Astrocyte (in vitro differentiated cells and primary cell): Measurements from ENCODE around the gene LRRC7. TPM values are rescaled to one million over a fixed set of nuclear protein-coding genes. Genes with fewer than 3 reads are reported as not detected.

Experiments
- DNase-seq: peaks from one replicate; pipeline ENCODE4 v3.0.0-alpha.2; 2010; ENCODE audit warnings: low read depth
- FAIRE-seq: peaks from 2 replicates; lab custom pipeline; 2011; peaks lifted over from hg19 to GRCh38; lab: Jason Lieb, UNC
- H2AFZ ChIP-seq: 2 replicates; pipeline ENCODE4 v1.6.0; 2012; ENCODE audit warnings: low read depth, low read length, inconsistent platforms
- H3K27ac ChIP-seq: 2 replicates; pipeline ENCODE4 v1.5.1; 2011; ENCODE audit warnings: low read depth, low read length, inconsistent platforms
- H3K27me3 ChIP-seq: 2 replicates; pipeline ENCODE4 v1.6.0; 2011; ENCODE audit warnings: low read length, inconsistent platforms; ENCODE audit not compliant: insufficient read depth
- H3K36me3 ChIP-seq: 2 replicates; pipeline ENCODE4 v1.5.1; 2011; ENCODE audit warnings: low read length, inconsistent platforms; ENCODE audit not compliant: insufficient read depth
- H3K4me1 ChIP-seq: 2 replicates; pipeline ENCODE4 v1.5.1; 2011; ENCODE audit warnings: low read length, inconsistent platforms; ENCODE audit not compliant: insufficient read depth
- H3K4me2 ChIP-seq: 2 replicates; pipeline ENCODE4 v1.6.0; 2012; ENCODE audit warnings: low read length, inconsistent platforms
- H3K4me3 ChIP-seq: 2 replicates; pipeline ENCODE4 v1.5.1; 2011; ENCODE audit warnings: low read depth, mild to moderate bottlenecking, low read length, inconsistent platforms; ENCODE audit not compliant: insufficient read depth
- H3K79me2 ChIP-seq: 2 replicates; pipeline ENCODE4 v1.6.0; 2012; ENCODE audit warnings: mild to moderate bottlenecking, low read length, inconsistent platforms; ENCODE audit not compliant: insufficient read depth
- H3K9ac ChIP-seq: 2 replicates; pipeline ENCODE4 v1.6.0; 2012; ENCODE audit warnings: mild to moderate bottlenecking, low read length, inconsistent platforms
- H3K9me3 ChIP-seq: 2 replicates; pipeline ENCODE4 v1.5.1; 2012; ENCODE audit warnings: low read depth, mild to moderate bottlenecking, low read length, inconsistent platforms; ENCODE audit not compliant: insufficient read depth
- H4K20me1 ChIP-seq: 2 replicates; pipeline ENCODE4 v1.6.0; 2012; ENCODE audit warnings: low read length, inconsistent platforms; ENCODE audit not compliant: insufficient read depth
- H3K27ac Mint-ChIP-seq: one replicate; pipeline ENCODE4 v1.8.0; 2021; ENCODE audit warnings: mild to moderate bottlenecking, mixed read lengths; ENCODE audit not compliant: unreplicated experiment
- H3K27me3 Mint-ChIP-seq: one replicate; pipeline ENCODE4 v1.8.0; 2021; ENCODE audit warnings: low read depth, mixed read lengths; ENCODE audit not compliant: unreplicated experiment
- H3K36me3 Mint-ChIP-seq: one replicate; pipeline ENCODE4 v1.8.0; 2021; ENCODE audit warnings: low read depth, mixed read lengths; ENCODE audit not compliant: unreplicated experiment
- H3K4me1 Mint-ChIP-seq: one replicate; pipeline ENCODE4 v1.8.0; 2021; ENCODE audit warnings: low read depth, mixed read lengths; ENCODE audit not compliant: unreplicated experiment
- H3K4me3 Mint-ChIP-seq: one replicate; pipeline ENCODE4 v1.8.0; 2021; ENCODE audit warnings: mild to moderate bottlenecking, moderate library complexity, mixed read lengths; ENCODE audit not compliant: unreplicated experiment
- H3K9me3 Mint-ChIP-seq: one replicate; pipeline ENCODE4 v1.8.0; 2021; ENCODE audit warnings: mild to moderate bottlenecking, mixed read lengths; ENCODE audit not compliant: unreplicated experiment
- CTCF ChIP-seq: IDR thresholded peaks from 2 replicates; pipeline ENCODE4 v1.5.1; 2011; ENCODE audit warnings: low read depth, mild to moderate bottlenecking, inconsistent platforms, low read length, moderate library complexity; ENCODE audit not compliant: insufficient read depth
- EZH2 ChIP-seq: IDR thresholded peaks from 2 replicates; pipeline ENCODE4 v1.6.1; 2012; ENCODE audit warnings: mild to moderate bottlenecking, low read length, inconsistent platforms; ENCODE audit not compliant: insufficient read depth
- total RNA-seq: library from RNA; stranded (reverse); gene quantifications from 2 replicates; pipeline ENCODE4 v1.2.1, GENCODE V29; 2021

Gene LRRC7
- total RNA-seq, 1 donor from 2014 or later: 0.27 TPM

GRCh38 chr1:70090141-70090540, 522.4 kb downstream of the LRRC7 start:
- no peak for FAIRE-seq
- H3K36me3 ChIP-seq: no peaks in the 10 kb centered on the region
- Mint-ChIP-seq H3K27me3 (no peaks in the 10 kb centered on the region), H3K4me3 (peak overlapping the region; percentile 30), H3K9me3 (no peaks in the 10 kb centered on the region), H3K36me3 (no peaks in the 10 kb centered on the region), H3K4me1 (peaks cover 43% of the 10 kb centered on the region), H3K27ac (peak overlapping the region; percentile 98)
- no peak overlapping the region for H2AFZ ChIP-seq
- H3K4me1 ChIP-seq: peaks cover 9% of the 10 kb centered on the region
- no peaks in the 10 kb centered on the region for H4K20me1 ChIP-seq
- H3K27me3 ChIP-seq: no peaks in the 10 kb centered on the region
- peak; percentile 0 for DNase-seq
- no peak overlapping the region for H3K4me3 ChIP-seq
- no peak overlapping the region for H3K9ac ChIP-seq
- peak overlapping the region; percentile 74 for H3K4me2 ChIP-seq
- peak overlapping the region; percentile 56 for H3K27ac ChIP-seq
- TF ChIP-seq EZH2 (no peak), CTCF (no peak)
- no peaks in the 10 kb centered on the region for H3K9me3 ChIP-seq
- no peaks in the 10 kb centered on the region for H3K79me2 ChIP-seq

GRCh38 chr1:70090875-70091274, 523.2 kb downstream of the LRRC7 start:
- Histone ChIP-seq H3K4me2 (peak overlapping the region; percentile 74), H3K9ac (no peak overlapping the region), H3K79me2 (no peaks in the 10 kb centered on the region), H3K9me3 (no peaks in the 10 kb centered on the region), H4K20me1 (no peaks in the 10 kb centered on the region), H3K4me3 (no peak overlapping the region), H3K27me3 (no peaks in the 10 kb centered on the region), H2AFZ (peak overlapping the region; percentile 59), H3K27ac (peak overlapping the region; percentile 56), H3K36me3 (no peaks in the 10 kb centered on the region), H3K4me1 (peaks cover 9% of the 10 kb centered on the region)
- Mint-ChIP-seq H3K4me3 (peak overlapping the region; percentile 30), H3K9me3 (no peaks in the 10 kb centered on the region), H3K36me3 (no peaks in the 10 kb centered on the region), H3K4me1 (peaks cover 43% of the 10 kb centered on the region), H3K27me3 (no peaks in the 10 kb centered on the region), H3K27ac (peak overlapping the region; percentile 98)
- no peak for FAIRE-seq
- peak; percentile 59 for DNase-seq
- no peak for TF ChIP-seq CTCF
- TF ChIP-seq EZH2: no peak

- Histone ChIP-seq H3K27me3 (no peaks in the 10 kb centered on the region), H3K27ac (no peak overlapping the region), H3K4me3 (no peak overlapping the region), H3K4me1 (peaks cover 9% of the 10 kb centered on the region), H3K9me3 (no peaks in the 10 kb centered on the region), H3K36me3 (no peaks in the 10 kb centered on the region), H2AFZ (no peak overlapping the region), H4K20me1 (no peaks in the 10 kb centered on the region), H3K79me2 (no peaks in the 10 kb centered on the region), H3K4me2 (no peak overlapping the region), H3K9ac (no peak overlapping the region)
- FAIRE-seq: no peak
- H3K9me3 Mint-ChIP-seq: no peaks in the 10 kb centered on the region
- H3K27me3 Mint-ChIP-seq: no peaks in the 10 kb centered on the region
- no peak for DNase-seq
- H3K4me3 Mint-ChIP-seq: no peak overlapping the region
- peak overlapping the region; percentile 97 for H3K27ac Mint-ChIP-seq
- H3K36me3 Mint-ChIP-seq: no peaks in the 10 kb centered on the region
- peaks cover 43% of the 10 kb centered on the region for H3K4me1 Mint-ChIP-seq
- TF ChIP-seq EZH2: no peak
- TF ChIP-seq CTCF: no peak
These were observed 524.1 kb downstream of the LRRC7 start for GRCh38 chr1:70091811-70092210.
